MG63 (cell line): ENCODE measurements around the gene ANKRD34A. TPM values are rescaled to one million over a fixed set of nuclear protein-coding genes. Genes with fewer than 3 reads are reported as not detected.
"Not testable (repeated sequence)": the region's sequence is repeated elsewhere in the genome, so short reads cannot be mapped to it uniquely, and the experiment has no call there.

ENCODE experiments used
- DNase-seq: peaks from one replicate; pipeline ENCODE4 v3.0.0-alpha.2; 2020
- H3K27me3 ChIP-seq: fragments of 250-450 bp; sonication (Bioruptor Pico); 2 replicates; pipeline ENCODE4 v1.5.1; 2020; ENCODE audit warnings: mild to moderate bottlenecking, moderate library complexity
- H3K36me3 ChIP-seq: fragments of 250-450 bp; sonication (Bioruptor Pico); 2 replicates; pipeline ENCODE4 v1.5.1; 2020; ENCODE audit warnings: mild to moderate bottlenecking, moderate library complexity
- H3K4me3 ChIP-seq: fragments of 250-450 bp; sonication (Bioruptor Pico); 2 replicates; pipeline ENCODE4 v1.5.1; 2020; ENCODE audit warnings: mild to moderate bottlenecking, moderate library complexity
- H3K9me3 ChIP-seq: fragments of 250-450 bp; sonication (Bioruptor Pico); 2 replicates; pipeline ENCODE4 v1.5.1; 2020; ENCODE audit warnings: mild to moderate bottlenecking, moderate library complexity
- total RNA-seq: library from RNA; depleted of rRNA; stranded (reverse); fragments of >200 nt; shearing (Covaris generic); gene quantifications from 2 replicates; pipeline ENCODE4 v1.2.3, GENCODE V29; 2014; ENCODE audit warnings: low replicate concordance

The ANKRD34A gene
- total RNA-seq, 1 experiment from 2014 or later = 0.30 TPM

GRCh38 chr1:145937436-145937835 is 26.9 kb downstream of the ANKRD34A start:
- Histone ChIP-seq H3K36me3 (peaks cover 24% of the 10 kb centered on the region), H3K9me3 (no peaks in the 10 kb centered on the region), H3K4me3 (no peak overlapping the region), H3K27me3 (no peaks in the 10 kb centered on the region)
- DNase-seq = no peak

GRCh38 chr1:145936247-145936646 is 28.1 kb downstream of the ANKRD34A start:
- Histone ChIP-seq H3K9me3 (no peaks in the 10 kb centered on the region), H3K36me3 (peaks cover 19% of the 10 kb centered on the region), H3K4me3 (no peak overlapping the region), H3K27me3 (no peaks in the 10 kb centered on the region)
- DNase-seq = no peak

- no peak for DNase-seq
- no peaks in the 10 kb centered on the region for H3K27me3 ChIP-seq
- H3K9me3 ChIP-seq = no peaks in the 10 kb centered on the region
- no peak overlapping the region for H3K4me3 ChIP-seq
- H3K36me3 ChIP-seq = peaks cover 19% of the 10 kb centered on the region
Observed at GRCh38 chr1:145935708-145936107, 28.7 kb downstream of the ANKRD34A start.

GRCh38 chr1:145932522-145933009 is 31.8 kb downstream of the ANKRD34A start:
- H3K4me3 ChIP-seq, H3K9me3 ChIP-seq, H3K27me3 ChIP-seq, DNase-seq: not testable (repeated sequence)
- peaks cover 21% of the 10 kb centered on the region for H3K36me3 ChIP-seq

- peaks cover 23% of the 10 kb centered on the region for H3K36me3 ChIP-seq
- no peaks in the 10 kb centered on the region for H3K9me3 ChIP-seq
- H3K4me3 ChIP-seq = peak overlapping the region; percentile 73
- DNase-seq = no peak
- H3K27me3 ChIP-seq = no peaks in the 10 kb centered on the region
Observed at GRCh38 chr1:145927916-145928643, 36.3 kb downstream of the ANKRD34A start.

- Histone ChIP-seq H3K36me3 (peaks cover 27% of the 10 kb centered on the region), H3K9me3 (no peaks in the 10 kb centered on the region), H3K4me3 (peak within 1 kb of the TSS; percentile 73), H3K27me3 (no peaks in the 10 kb centered on the region)
- DNase-seq = peak; percentile 95
Observed at GRCh38 chr1:145927063-145927886, 37.1 kb downstream of the ANKRD34A start, which contains the start of gene RBM8A. RBM8A (minus strand) TSS chr1:145927484; CDS start chr1:145927426, 58 bp downstream.

- peak overlapping the region; percentile 73 for H3K4me3 ChIP-seq
- no peak for DNase-seq
- peaks cover 28% of the 10 kb centered on the region for H3K36me3 ChIP-seq
- no peaks in the 10 kb centered on the region for H3K27me3 ChIP-seq
- no peaks in the 10 kb centered on the region for H3K9me3 ChIP-seq
Observed at GRCh38 chr1:145926686-145927062, 37.7 kb downstream of the ANKRD34A start.

- Histone ChIP-seq H3K4me3 (no peak overlapping the region), H3K36me3 (peaks cover 29% of the 10 kb centered on the region), H3K27me3 (no peaks in the 10 kb centered on the region), H3K9me3 (no peaks in the 10 kb centered on the region)
- no peak for DNase-seq
Observed at GRCh38 chr1:145922266-145922665, 42.1 kb downstream of the ANKRD34A start.

GRCh38 chr1:145920297-145920696 is 44.1 kb downstream of the ANKRD34A start:
- not testable (repeated sequence) for H3K27me3 ChIP-seq, DNase-seq, H3K4me3 ChIP-seq, H3K9me3 ChIP-seq
- peaks cover 28% of the 10 kb centered on the region for H3K36me3 ChIP-seq

- H3K36me3 ChIP-seq = peaks cover 35% of the 10 kb centered on the region
- no peaks in the 10 kb centered on the region for H3K9me3 ChIP-seq
- DNase-seq = peak; percentile 74
- H3K27me3 ChIP-seq = no peaks in the 10 kb centered on the region
- peak overlapping the region; percentile 98 for H3K4me3 ChIP-seq
Observed at GRCh38 chr1:145918992-145919939, 45.1 kb downstream of the ANKRD34A start.

GRCh38 chr1:145918144-145918991 is 46.0 kb downstream of the ANKRD34A start, which contains the start of gene PEX11B:
PEX11B (minus strand) TSS chr1:145918717; CDS start chr1:145918688, 29 bp downstream.
- H3K36me3 ChIP-seq = peaks cover 41% of the 10 kb centered on the region
- peak; percentile 90 for DNase-seq
- no peaks in the 10 kb centered on the region for H3K9me3 ChIP-seq
- H3K27me3 ChIP-seq = no peaks in the 10 kb centered on the region
- peak within 1 kb of the TSS; percentile 98 for H3K4me3 ChIP-seq

GRCh38 chr1:145917595-145917994 is 46.8 kb downstream of the ANKRD34A start:
- H3K36me3 ChIP-seq = peaks cover 39% of the 10 kb centered on the region
- peak overlapping the region; percentile 98 for H3K4me3 ChIP-seq
- DNase-seq = no peak
- H3K9me3 ChIP-seq = no peaks in the 10 kb centered on the region
- no peaks in the 10 kb centered on the region for H3K27me3 ChIP-seq

GRCh38 chr1:145916745-145917144 is 47.6 kb downstream of the ANKRD34A start:
- Histone ChIP-seq H3K27me3 (no peaks in the 10 kb centered on the region), H3K36me3 (peaks cover 37% of the 10 kb centered on the region), H3K4me3 (no peak overlapping the region), H3K9me3 (no peaks in the 10 kb centered on the region)
- no peak for DNase-seq

- H3K36me3 ChIP-seq = peaks cover 42% of the 10 kb centered on the region
- no peaks in the 10 kb centered on the region for H3K9me3 ChIP-seq
- no peaks in the 10 kb centered on the region for H3K27me3 ChIP-seq
- no peak overlapping the region for H3K4me3 ChIP-seq
- no peak for DNase-seq
Observed at GRCh38 chr1:145912128-145912641, 52.2 kb downstream of the ANKRD34A start.
